ENCODE results near the gene FARS2. TPM values are rescaled to one million over a fixed set of nuclear protein-coding genes. Genes with fewer than 3 reads are reported as not detected.
A peak's percentile ranks its signal among the peaks of the same experiment; 100 is the strongest.

The FARS2 gene
- total and polyA plus RNA-seq, 7 donors: 10.6 to 17.5 (median 14.4) TPM

DNA sequence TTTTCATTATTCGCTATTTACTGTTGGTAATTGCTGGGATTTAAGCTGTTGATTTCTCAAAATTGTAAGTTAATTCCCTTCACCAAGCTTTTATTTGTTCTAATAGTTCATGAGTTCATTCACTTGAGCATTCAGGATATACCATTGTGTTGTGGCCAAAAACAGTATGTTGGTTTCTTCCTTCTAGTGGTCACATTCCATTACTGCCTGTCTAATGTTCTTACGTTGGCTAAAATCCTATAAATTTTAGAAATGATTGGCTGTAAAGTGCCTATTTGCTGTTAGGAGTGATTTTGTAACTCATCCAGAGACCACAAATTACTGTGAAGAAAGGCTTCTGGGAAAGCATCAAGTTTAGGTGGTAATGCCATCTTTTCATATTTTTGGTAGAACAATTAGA lies 76.3 kb downstream of the FARS2 start:
- TF ChIP-seq, protein P1, sequence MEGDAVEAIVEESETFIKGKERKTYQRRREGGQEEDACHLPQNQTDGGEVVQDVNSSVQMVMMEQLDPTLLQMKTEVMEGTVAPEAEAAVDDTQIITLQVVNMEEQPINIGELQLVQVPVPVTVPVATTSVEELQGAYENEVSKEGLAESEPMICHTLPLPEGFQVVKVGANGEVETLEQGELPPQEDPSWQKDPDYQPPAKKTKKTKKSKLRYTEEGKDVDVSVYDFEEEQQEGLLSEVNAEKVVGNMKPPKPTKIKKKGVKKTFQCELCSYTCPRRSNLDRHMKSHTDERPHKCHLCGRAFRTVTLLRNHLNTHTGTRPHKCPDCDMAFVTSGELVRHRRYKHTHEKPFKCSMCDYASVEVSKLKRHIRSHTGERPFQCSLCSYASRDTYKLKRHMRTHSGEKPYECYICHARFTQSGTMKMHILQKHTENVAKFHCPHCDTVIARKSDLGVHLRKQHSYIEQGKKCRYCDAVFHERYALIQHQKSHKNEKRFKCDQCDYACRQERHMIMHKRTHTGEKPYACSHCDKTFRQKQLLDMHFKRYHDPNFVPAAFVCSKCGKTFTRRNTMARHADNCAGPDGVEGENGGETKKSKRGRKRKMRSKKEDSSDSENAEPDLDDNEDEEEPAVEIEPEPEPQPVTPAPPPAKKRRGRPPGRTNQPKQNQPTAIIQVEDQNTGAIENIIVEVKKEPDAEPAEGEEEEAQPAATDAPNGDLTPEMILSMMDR (IDR thresholded peaks at IDR 0.05): no peak

DNA sequence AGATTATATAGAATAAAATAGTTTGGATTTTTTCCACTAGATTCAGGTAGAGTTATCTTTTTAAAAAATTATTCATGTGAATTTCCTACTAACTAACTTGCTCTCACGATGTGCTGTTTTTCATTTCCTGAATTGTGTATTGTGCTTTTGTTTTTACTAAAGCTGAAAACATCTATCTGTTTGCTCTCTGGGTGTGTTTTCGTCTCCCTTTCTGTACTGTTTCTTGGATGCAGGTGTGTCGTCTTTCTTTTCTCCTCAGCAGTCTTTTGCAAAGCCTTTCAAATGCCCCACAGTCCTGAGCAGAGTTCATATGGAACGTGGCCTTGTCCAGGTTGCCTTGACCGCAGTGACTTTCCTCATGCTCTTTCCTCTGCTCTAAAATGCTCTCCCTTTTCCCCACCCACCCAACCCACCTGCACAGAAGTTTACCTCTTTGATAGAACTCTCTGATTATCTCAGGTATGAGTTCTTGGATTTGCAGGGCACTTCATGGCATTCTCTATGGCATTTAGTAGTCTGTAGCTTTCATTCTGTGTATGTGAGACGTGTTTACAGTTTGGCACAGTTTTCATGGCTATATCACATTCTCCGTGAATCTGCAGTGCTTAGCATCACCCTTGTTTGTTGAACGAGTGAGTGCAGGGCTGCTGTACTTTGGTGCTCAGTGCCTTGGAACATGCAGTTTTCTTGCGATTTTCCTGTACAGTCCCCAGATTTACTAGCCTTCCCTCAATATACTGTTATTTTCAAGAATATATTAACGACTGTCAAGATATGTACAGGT lies 77.1 kb downstream of the FARS2 start:
- Histone ChIP-seq H3K27me3 (ENCODE audit: insufficient read depth in 3 of 3, low read length in 2 of 3) (no peaks in the 10 kb centered on the region), H3K27ac (no peak overlapping the region), H3K9me3 (no peaks in the 10 kb centered on the region), H3K4me3 (no peak overlapping the region), H3K36me3 (ENCODE audit: insufficient read depth in 1 of 2, low read depth in 1 of 2) (no peaks in the 10 kb centered on the region), H3K4me1 (no peaks in the 10 kb centered on the region)
- intact Hi-C loops (cut with DNase I): no loop called here
- ATAC-seq (no peak), DNase-seq (no peak)
- 78 to 84% (median 82%) methylated on average over 10 of the region's 10 CpGs for WGBS, 3 donors
- TF ChIP-seq, protein P1 (IDR thresholded peaks at IDR 0.05): no peak

More for the DNA sequence above, 76.3 kb downstream of the FARS2 start:
- intact Hi-C loops (cut with DNase I): no loop called here
- H3K36me3 ChIP-seq (ENCODE audit: insufficient read depth in 1 of 2, low read depth in 1 of 2): no peaks in the 10 kb centered on the region
- ATAC-seq (no peak), DNase-seq (no peak)
- no peaks in the 10 kb centered on the region for H3K9me3 ChIP-seq
- H3K27me3 ChIP-seq (ENCODE audit: insufficient read depth in 3 of 3, low read length in 2 of 3): no peaks in the 10 kb centered on the region
- H3K4me3 ChIP-seq: no peak overlapping the region
- no peak overlapping the region for H3K27ac ChIP-seq
- WGBS, 3 donors: 78 to 81% (median 80%) methylated on average over 2 of the region's 2 CpGs
- no peaks in the 10 kb centered on the region for H3K4me1 ChIP-seq

DNA sequence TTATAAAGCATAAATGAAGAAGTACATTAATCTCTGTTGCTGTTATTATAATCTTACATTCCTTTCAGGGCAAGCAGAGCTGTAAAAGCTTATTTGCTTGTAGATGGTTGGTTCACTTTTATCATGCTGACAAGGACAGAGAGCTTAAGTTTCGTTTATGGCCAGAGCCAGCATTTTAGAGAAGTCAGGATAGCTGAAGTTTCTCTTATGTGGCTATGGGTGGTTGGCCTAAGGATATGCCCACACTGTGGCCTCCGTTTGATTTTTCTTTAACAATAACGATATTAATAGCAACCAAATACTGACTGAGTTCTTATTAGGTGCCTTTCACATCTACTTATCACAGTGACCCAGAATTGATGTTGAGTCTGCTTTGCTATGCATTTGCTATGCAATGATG lies 78.5 kb downstream of the FARS2 start:
- Histone ChIP-seq H3K4me3 (no peak overlapping the region), H3K27me3 (ENCODE audit: insufficient read depth in 3 of 3, low read length in 2 of 3) (no peaks in the 10 kb centered on the region), H3K4me1 (no peaks in the 10 kb centered on the region), H3K27ac (no peak overlapping the region), H3K36me3 (ENCODE audit: insufficient read depth in 1 of 2, low read depth in 1 of 2) (no peaks in the 10 kb centered on the region), H3K9me3 (no peaks in the 10 kb centered on the region)
- TF ChIP-seq, protein P1 (IDR thresholded peaks at IDR 0.05): no peak
- 70 to 91% (median 76%) methylated on average over 3 of the region's 3 CpGs for WGBS, 3 donors
- ATAC-seq: no peak
- DNase-seq: no peak
- intact Hi-C loops (cut with DNase I): no loop called here

DNA sequence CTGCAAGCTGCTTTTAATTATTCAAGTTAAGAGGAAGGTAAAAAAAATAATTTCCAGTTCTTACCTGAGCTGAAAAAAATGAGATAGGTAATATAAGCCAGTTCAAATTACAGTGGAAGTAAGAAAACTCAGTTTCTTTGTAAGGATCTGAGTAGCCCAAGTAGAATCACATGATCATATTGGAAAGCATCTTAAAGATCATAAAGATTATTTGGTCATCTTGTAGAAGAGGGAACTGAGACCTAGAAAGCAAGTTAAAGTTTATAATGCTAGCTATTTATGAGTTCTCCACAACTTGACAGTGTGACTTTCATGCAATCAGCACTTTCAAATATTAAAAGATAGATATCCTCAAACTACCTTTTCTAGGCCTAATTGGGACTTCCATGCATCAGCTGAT lies 80.5 kb downstream of the FARS2 start:
- Histone ChIP-seq H3K27ac (no peak overlapping the region), H3K4me1 (no peaks in the 10 kb centered on the region), H3K4me3 (no peak overlapping the region), H3K27me3 (ENCODE audit: insufficient read depth in 3 of 3, low read length in 2 of 3) (no peaks in the 10 kb centered on the region), H3K36me3 (ENCODE audit: insufficient read depth in 1 of 2, low read depth in 1 of 2) (no peaks in the 10 kb centered on the region), H3K9me3 (no peaks in the 10 kb centered on the region)
- intact Hi-C loops (cut with DNase I): no loop called here
- no peak for DNase-seq
- TF ChIP-seq, protein P1 (IDR thresholded peaks at IDR 0.05): no peak
- ATAC-seq: no peak

DNA sequence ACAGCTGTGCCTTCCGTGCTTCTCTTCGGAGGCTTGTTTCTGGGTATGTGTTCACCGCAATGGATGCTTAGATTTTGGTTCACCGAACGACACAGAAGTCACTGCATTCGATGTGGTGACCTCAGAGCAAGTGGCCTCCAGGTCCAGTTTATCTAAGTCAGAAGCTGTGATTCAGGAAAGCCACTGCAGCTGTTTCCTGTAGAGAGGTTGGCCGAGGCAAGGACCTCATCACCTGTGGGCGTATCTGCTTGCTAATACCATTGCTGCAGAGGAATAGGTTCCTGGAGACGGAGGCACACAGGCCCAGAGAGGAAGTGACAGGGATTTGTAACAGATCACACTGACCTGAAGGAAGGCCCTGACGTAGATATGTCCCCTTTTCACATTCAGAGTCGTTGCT lies 82.7 kb downstream of the FARS2 start:
- Histone ChIP-seq H3K4me1 (no peaks in the 10 kb centered on the region), H3K9me3 (peaks cover 6% of the 10 kb centered on the region), H3K27me3 (ENCODE audit: insufficient read depth in 3 of 3, low read length in 2 of 3) (no peaks in the 10 kb centered on the region), H3K4me3 (no peak overlapping the region), H3K27ac (no peak overlapping the region), H3K36me3 (ENCODE audit: insufficient read depth in 1 of 2, low read depth in 1 of 2) (no peaks in the 10 kb centered on the region)
- ATAC-seq: peak in 2 of 4 donors; percentile 27 to 40
- WGBS, 3 donors: 71 to 76% (median 74%) methylated on average over 11 of the region's 11 CpGs
- TF ChIP-seq, protein P1 (IDR thresholded peaks at IDR 0.05): no peak
- DNase-seq: no peak
- intact Hi-C loops (cut with DNase I): no loop called here
